SU-DHL-6 (cell line): Measurements from ENCODE around the gene PALLD.

Source experiments
- EZH2phosphoT487 ChIP-seq: fragments of 200-600 bp; sonication (generic), shearing (Covaris generic); conservative IDR thresholded peaks from 2 replicates; pipeline ENCODE4 v1.6.1; 2018; ENCODE audit warnings: mild to moderate bottlenecking, antibody characterized with exemption, low read length, moderate library complexity, mixed read lengths
- TF ChIP-seq, protein P1 (sequence below): fragments of 200-600 bp; sonication (generic); IDR thresholded peaks from one replicate; pipeline ENCODE4 v1.5.1; 2017; ENCODE audit warnings: antibody characterized with exemption, mild to moderate bottlenecking, low read length, moderate library complexity; ENCODE audit not compliant: insufficient read depth, poor library complexity, severe bottlenecking

- TF ChIP-seq, protein P1, sequence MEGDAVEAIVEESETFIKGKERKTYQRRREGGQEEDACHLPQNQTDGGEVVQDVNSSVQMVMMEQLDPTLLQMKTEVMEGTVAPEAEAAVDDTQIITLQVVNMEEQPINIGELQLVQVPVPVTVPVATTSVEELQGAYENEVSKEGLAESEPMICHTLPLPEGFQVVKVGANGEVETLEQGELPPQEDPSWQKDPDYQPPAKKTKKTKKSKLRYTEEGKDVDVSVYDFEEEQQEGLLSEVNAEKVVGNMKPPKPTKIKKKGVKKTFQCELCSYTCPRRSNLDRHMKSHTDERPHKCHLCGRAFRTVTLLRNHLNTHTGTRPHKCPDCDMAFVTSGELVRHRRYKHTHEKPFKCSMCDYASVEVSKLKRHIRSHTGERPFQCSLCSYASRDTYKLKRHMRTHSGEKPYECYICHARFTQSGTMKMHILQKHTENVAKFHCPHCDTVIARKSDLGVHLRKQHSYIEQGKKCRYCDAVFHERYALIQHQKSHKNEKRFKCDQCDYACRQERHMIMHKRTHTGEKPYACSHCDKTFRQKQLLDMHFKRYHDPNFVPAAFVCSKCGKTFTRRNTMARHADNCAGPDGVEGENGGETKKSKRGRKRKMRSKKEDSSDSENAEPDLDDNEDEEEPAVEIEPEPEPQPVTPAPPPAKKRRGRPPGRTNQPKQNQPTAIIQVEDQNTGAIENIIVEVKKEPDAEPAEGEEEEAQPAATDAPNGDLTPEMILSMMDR = no peak
- no peak for TF ChIP-seq EZH2phosphoT487
Measured at GRCh38 chr4:168892475-168892874, 395.6 kb downstream of the PALLD start.
